ENCODE measurements around the gene SYP. TPM values are rescaled to one million over a fixed set of nuclear protein-coding genes. Genes with fewer than 3 reads are reported as not detected.
"Not testable (repeated sequence)": the region's sequence is repeated elsewhere in the genome, so short reads cannot be mapped to it uniquely, and the experiment has no call there.

SYP gene
- polyA plus RNA-seq, 3 donors = 1.4 to 6.8 (median 2.1) TPM

DNA sequence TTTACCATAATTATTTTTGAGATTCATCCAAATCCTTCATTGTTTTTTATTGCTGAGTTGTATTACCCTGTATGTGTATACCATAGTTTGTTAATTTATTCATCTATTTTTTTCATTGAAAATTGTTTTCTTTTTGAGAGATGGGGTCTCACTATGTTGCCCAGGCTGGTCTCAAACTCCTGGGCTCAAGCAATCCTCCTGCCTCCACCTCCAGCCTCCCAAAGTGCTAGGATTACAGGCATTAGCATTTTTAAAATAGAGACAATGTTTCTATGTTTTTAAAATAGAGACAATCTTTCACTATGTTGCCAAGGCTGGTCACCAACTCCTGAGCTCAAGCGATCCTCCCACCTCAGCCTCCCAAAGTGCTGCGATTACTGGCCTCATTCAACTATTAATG is 39.1 kb downstream of the SYP start:
- no peak overlapping the region for H3K27ac ChIP-seq (ENCODE audit: low read depth, low read length)
- 92 to 94% (median 92%) methylated on average over 2 of the region's 2 CpGs for WGBS, 3 donors

GRCh38 chrX:49157194-49157593 is 42.8 kb downstream of the SYP start:
- no peak overlapping the region for H3K27ac ChIP-seq (ENCODE audit: low read depth, low read length)
- WGBS, 3 donors = 75 to 85% (median 79%) methylated on average over 22 to 24 of the region's 25 CpGs

DNA sequence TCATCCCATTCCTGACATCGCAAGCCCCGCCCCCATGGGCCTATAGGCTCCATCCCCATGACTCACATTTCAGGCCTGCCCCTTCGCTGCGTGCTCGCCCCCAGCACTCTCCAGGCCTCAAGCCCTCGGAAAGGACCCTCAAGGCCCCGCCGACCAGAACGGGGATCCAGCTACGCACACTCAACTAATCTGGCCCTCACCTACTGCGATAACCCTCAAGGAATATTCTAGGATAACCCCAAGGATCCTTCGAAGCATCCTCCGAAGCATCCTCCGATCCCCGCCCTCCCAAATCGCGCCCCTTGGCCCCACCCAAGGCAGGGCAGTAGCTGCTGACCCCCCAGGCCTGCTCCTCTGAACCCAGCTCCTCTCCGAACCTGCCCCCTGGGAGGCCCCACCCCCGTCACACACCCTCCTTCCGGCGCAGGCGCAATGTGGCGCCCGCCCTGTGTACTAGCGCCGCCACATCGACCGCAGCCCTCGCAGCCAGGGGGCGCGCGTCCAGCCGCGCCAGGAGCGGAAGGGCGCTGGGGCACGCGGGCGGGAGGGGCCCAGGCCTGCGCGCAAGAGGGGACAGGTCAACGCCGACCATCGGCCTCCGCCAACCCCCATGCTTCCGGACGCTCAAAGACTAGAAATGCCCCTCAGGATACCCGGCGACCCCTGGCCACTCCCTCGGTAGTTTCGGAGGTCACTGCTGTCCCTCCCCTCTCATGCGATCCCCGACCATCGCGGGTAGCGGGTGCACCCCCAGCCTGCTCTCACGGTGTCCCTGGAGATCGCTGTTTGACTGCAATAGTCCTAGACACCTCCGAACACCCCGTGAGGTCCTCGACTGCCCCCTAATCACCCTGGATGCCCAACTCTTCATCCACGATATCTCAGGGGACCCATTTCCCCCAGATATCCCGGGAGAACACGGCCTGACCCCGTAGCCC is 43.8 kb downstream of the SYP start:
- 2 to 40% (median 3%) methylated on average over 28 to 65 of the region's 65 CpGs for WGBS, 3 donors
- peak overlapping the region; percentile 81 for H3K27ac ChIP-seq (ENCODE audit: low read depth, low read length)

DNA sequence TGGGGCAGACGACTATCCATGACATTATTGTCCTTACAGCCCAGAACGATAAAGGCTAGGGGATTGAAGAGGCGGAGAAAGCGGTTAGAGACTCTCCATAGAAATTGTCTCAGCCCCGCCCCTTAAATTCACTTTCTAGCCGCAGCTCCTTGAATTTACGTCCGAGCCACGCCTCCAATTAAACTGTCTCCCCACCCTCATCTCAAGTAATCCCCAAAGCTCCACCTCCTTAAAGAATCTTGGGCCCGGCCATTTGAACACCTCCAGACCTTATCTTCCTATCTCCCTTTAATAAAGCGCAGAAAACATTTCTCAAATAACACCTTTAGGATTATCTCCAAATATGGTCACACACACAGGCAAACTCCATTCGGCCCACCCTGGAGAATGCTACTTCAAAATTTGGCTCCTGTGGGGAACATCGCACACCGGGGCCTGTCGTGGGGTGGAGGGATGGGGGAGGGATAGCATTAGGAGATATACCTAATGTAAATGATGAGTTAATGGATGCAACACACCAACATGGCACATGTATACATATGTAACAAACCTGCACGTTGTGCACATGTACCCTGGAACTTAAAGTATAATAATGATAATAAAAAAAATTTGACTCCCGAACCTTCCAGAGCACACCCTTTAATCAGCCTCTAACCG is 44.6 kb downstream of the SYP start:
- H3K27ac ChIP-seq (ENCODE audit: low read depth, low read length) = no peak overlapping the region
- WGBS, 3 donors = 1 to 49% (median 4%) methylated on average over 16 to 18 of the region's 18 CpGs

GRCh38 chrX:49153467-49153866 is 46.5 kb downstream of the SYP start:
- no peak overlapping the region for H3K27ac ChIP-seq (ENCODE audit: low read depth, low read length)
- WGBS, 3 donors = 86 to 100% (median 93%) methylated on average over 1 of the region's 1 CpG

DNA sequence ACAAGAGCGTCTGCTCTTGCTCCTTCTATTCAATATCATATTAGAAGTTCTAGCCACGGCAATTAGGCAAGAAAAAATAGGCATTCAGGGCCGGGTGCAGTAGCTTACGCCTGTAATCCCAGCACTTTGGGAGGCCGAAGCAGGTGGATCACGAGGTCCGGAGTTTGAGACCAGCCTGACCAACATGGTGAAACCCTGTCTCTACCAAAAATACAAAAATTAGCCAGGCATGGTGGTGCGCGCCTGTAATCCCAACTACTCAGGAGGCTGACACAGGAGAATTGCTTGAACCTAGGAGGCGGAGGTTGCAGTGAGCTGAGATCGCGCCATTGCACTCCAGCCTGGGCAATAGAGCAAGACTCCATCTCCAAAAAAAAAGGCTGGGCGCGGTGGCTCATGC is 50.7 kb downstream of the SYP start:
- 91 to 99% (median 97%) methylated on average over 12 to 14 of the region's 14 CpGs for WGBS, 3 donors
- not testable (repeated sequence) for H3K27ac ChIP-seq (ENCODE audit: low read depth, low read length)

DNA sequence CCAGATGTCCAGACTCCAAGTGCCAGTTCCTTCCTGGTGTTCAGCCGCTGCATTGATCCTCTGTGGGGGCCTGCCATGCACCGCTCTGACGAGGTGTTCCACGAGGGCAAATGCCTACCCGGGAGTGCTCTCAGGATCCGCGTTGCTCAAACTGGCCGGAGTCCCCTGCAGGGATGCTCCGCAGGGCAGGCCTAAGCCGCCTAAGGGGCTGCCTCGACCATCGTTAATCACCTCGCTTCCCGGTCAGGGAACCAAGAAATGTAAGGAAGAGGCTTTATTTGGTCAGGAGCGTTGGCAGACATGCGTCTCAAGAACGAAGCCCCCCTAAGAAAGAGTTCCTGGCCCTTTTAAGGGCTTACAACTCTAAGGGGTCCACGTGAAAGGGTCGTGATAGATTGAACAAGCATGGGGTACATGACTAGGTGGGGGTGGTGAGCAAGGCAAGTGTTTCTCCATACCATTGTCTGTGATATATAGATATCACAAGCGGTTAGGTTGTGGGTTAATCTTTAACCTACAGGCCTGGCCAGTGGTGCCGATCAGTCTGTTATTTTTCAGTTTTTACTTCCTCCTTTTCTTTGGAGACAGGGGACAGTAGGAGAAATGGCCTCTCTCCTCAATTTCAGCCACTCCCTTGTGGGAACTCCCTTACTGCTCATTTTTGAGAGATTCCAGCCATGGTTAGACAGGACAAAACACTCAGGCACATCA is 51.4 kb downstream of the SYP start:
- not testable (repeated sequence) for H3K27ac ChIP-seq (ENCODE audit: low read depth, low read length)
- WGBS, 3 donors = 75 to 78% (median 77%) methylated on average over 17 to 21 of the region's 21 CpGs

GRCh38 chrX:49147936-49148335 is 52.1 kb downstream of the SYP start:
- 86 to 98% (median 88%) methylated on average over 9 to 13 of the region's 13 CpGs for WGBS, 3 donors
- no peak overlapping the region for H3K27ac ChIP-seq (ENCODE audit: low read depth, low read length)

GRCh38 chrX:49147282-49147681 is 52.7 kb downstream of the SYP start:
- WGBS, 3 donors = 86 to 99% (median 97%) methylated on average over 7 to 8 of the region's 8 CpGs
- no peak overlapping the region for H3K27ac ChIP-seq (ENCODE audit: low read depth, low read length)

DNA sequence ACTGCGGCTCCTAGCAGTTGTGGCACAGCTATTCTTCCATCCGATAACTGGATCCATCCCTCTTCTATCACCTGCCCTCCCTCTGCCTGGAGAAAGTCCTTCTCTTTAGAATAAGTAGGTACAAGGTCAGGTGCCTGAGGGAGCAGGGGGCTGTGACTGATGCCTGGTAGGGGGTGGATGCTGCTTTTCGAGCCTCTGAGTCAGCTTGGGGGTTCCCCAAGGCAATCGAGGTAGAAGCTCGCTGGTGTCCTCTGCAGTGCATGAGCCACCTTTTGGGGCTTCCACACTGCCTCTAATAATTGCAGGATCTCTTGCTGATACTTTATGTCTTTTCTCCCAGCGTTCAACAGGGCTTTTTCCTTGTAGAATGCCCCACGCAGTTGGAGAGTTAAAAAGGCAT is 56.8 kb downstream of the SYP start:
- H3K27ac ChIP-seq (ENCODE audit: low read depth, low read length) = not testable (repeated sequence)
- WGBS, 3 donors = 75 to 90% (median 87%) methylated on average over 7 of the region's 7 CpGs

DNA sequence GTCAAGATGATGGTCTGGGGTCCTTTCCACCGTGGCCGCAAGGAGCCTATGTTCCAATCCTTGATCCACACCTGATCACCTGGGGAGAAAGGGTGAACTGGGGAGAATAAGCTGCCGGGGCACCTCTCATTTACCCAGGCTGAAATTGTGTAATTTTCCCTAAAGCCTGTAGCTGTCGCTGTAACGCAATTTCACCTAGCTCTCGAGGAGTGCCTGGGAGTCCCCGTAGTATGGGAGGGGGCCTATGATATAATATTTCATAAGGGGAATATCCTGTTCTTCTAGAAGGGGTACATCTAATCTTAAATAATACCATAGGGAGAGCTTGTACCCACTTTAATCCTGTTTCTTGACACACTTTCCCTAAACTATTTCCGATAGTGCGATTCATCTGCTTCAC is 57.7 kb downstream of the SYP start:
- not testable (repeated sequence) for H3K27ac ChIP-seq (ENCODE audit: low read depth, low read length)
- WGBS, 3 donors = 38 to 50% (median 40%) methylated on average over 9 of the region's 9 CpGs

- 82 to 90% (median 85%) methylated on average over 4 of the region's 4 CpGs for WGBS, 3 donors
- H3K27ac ChIP-seq (ENCODE audit: low read depth, low read length) = no peak overlapping the region
Measured at GRCh38 chrX:49139713-49140112, 60.3 kb downstream of the SYP start.

Other genes with a start within 250 kb of the SYP start
- 10 to 100 TPM; 17.6 to 37.9 (median 31.4) TPM for gene OTUD5, start 242.6 kb downstream of the SYP start, polyA plus RNA-seq
- 1 to 10 TPM in 2 of 3 donors, under 1 TPM in 1; 0.46 to 4.7 (median 1.0) TPM for gene KCND1, start 228.3 kb downstream of the SYP start, polyA plus RNA-seq
- gene GRIPAP1, start 197.9 kb downstream of the SYP start, polyA plus RNA-seq = 10 to 100 TPM; 13.8 to 25.9 (median 22.2) TPM
- gene TFE3, start 156.8 kb downstream of the SYP start, polyA plus RNA-seq = 10 to 100 TPM; 14.9 to 83.9 (median 71.1) TPM
- 1 to 10 TPM; 1.4 to 3.8 (median 2.4) TPM for gene CCDC120, start 141.2 kb downstream of the SYP start, polyA plus RNA-seq
- 10 to 100 TPM in 2 of 3 donors, 1 to 10 TPM in 1; 5.9 to 25.4 (median 15.8) TPM for gene PRAF2, start 126.2 kb downstream of the SYP start, polyA plus RNA-seq
- 10 to 100 TPM; 49.9 to 92.9 (median 88.5) TPM for gene WDR45, start 120.3 kb downstream of the SYP start, polyA plus RNA-seq
- 10 to 100 TPM in 2 of 3 donors, 1 to 10 TPM in 1; 8.7 to 19.0 (median 12.9) TPM for gene GPKOW, start 76.5 kb downstream of the SYP start, polyA plus RNA-seq
- 10 to 100 TPM in 1 of 3 donors, 1 to 10 TPM in 2; 3.3 to 12.7 (median 3.4) TPM for gene MAGIX, start 37.4 kb downstream of the SYP start, polyA plus RNA-seq
- 100 to 1,000 TPM in 2 of 3 donors, 10 to 100 TPM in 1; 82.9 to 246 (median 116) TPM for gene PLP2, start 28.3 kb downstream of the SYP start, polyA plus RNA-seq
- gene PRICKLE3, start 13.8 kb downstream of the SYP start, polyA plus RNA-seq = 1 to 10 TPM; 6.0 to 8.4 (median 7.8) TPM
- gene CACNA1F, start 33.1 kb upstream of the SYP start, polyA plus RNA-seq = under 1 TPM; 0.10 to 0.79 (median 0.10) TPM
- 10 to 100 TPM in 1 of 3 donors, 1 to 10 TPM in 2; 7.6 to 11.4 (median 9.8) TPM for gene CCDC22, start 35.3 kb upstream of the SYP start, polyA plus RNA-seq
- gene FOXP3, start 64.5 kb upstream of the SYP start, polyA plus RNA-seq = under 1 TPM; 0.11 to 0.16 (median 0.12) TPM
- gene PPP1R3F, start 69.6 kb upstream of the SYP start, polyA plus RNA-seq = 1 to 10 TPM; 2.4 to 3.1 (median 2.8) TPM
- gene GAGE10, start 103.5 kb upstream of the SYP start, polyA plus RNA-seq = not detected
- not detected for gene GAGE12J, start 121.8 kb upstream of the SYP start, polyA plus RNA-seq
- not detected for gene GAGE13, start 131.4 kb upstream of the SYP start, polyA plus RNA-seq